C4-2B (cell line): Measurements from ENCODE around the gene TMEM129.

Source experiments
- CTCF ChIP-seq: fragments of 450-650 bp; conservative IDR thresholded peaks from 2 replicates; pipeline ENCODE4 v1.5.1; 2017; ENCODE audit warnings: mild to moderate bottlenecking
- ZFX ChIP-seq: fragments of 450-650 bp; IDR thresholded peaks from 2 replicates; pipeline ENCODE4 v1.6.1; 2017

GRCh38 chr4:1711055-1711570, 10.0 kb downstream of the TMEM129 start:
- TF ChIP-seq CTCF (no peak), ZFX (no peak)
